Measurements from ENCODE around the gene LCN9.

DNA sequence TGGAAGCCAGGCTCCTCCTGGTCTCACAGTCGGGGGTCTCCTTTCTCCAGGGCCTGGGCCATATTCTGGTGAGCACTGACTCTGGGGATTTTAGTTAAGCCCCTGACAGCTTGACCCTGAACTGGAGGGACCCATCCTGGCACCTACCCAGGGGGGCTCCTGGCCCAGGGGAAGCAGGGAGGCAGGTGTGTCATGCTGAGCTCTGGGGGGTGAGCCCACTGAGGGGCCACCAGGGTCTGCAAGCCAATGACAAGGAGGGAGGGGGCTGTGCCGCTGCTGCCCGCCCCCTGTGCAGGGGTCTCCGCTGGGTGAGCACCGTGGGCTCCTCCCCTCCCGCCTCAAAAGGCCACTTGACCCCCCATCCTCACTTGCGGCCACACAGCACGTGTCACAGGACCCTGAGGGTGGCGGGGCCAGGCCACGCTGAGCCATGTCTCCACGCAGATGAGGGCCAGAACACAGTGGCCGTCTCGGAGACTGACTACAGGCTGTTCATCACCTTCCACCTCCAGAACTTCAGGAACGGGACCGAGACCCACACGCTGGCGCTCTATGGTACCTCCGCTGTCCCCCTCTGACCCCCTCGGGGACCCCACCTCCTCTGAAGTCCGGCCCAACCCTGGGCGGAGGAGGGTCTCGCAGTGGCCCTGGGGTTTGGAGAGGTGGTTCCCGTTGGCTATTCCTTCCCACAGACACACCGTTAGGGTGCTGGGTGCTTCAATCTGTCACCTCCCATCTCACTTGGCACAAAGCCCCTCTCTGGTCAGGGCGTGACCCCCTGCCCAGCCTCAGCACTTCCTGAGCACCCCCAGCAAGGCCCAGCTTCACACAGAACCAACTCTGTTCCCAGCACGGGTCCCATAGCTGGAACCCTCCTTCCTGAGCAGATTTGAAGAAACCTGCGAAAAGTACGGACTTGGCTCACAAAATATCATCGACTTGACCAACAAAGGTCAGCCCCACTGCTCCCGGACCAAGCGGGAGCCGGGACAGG, 2.0 kb downstream of the LCN9 start:
- TF ChIP-seq POLR2AphosphoS5 (IDR thresholded peaks at IDR 0.05; ENCODE audit: low read depth, low read length), result no peak
- no peak for TF ChIP-seq POLR2A (IDR thresholded peaks at IDR 0.05; ENCODE audit: low read depth, low read length)
